ENCODE results near the gene RBKS.

The RBKS gene

DNA sequence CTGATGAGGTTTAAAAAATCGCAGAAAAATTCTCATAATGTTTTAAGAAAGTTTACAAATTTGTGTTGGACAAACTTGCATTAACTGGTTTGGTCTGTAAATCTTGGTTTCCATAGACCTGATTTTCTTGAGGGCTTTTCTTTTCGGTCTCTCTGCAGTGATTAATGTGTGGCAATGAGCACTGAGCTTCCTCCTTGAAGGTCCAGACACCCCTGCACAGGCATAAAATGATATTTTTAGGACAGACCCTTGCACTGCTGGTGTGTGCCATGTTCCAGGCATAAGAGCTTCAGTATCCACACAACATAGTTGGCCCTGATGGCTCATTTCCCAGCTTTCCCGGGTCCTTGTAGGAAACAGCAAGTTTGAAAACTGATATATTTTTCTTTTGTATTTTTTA is 85.0 kb downstream of the RBKS start:
- TF ChIP-seq, protein P1, sequence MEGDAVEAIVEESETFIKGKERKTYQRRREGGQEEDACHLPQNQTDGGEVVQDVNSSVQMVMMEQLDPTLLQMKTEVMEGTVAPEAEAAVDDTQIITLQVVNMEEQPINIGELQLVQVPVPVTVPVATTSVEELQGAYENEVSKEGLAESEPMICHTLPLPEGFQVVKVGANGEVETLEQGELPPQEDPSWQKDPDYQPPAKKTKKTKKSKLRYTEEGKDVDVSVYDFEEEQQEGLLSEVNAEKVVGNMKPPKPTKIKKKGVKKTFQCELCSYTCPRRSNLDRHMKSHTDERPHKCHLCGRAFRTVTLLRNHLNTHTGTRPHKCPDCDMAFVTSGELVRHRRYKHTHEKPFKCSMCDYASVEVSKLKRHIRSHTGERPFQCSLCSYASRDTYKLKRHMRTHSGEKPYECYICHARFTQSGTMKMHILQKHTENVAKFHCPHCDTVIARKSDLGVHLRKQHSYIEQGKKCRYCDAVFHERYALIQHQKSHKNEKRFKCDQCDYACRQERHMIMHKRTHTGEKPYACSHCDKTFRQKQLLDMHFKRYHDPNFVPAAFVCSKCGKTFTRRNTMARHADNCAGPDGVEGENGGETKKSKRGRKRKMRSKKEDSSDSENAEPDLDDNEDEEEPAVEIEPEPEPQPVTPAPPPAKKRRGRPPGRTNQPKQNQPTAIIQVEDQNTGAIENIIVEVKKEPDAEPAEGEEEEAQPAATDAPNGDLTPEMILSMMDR (IDR thresholded peaks at IDR 0.05; ENCODE audit: insufficient read depth, low read length) = no peak
- no peak for TF ChIP-seq POLR2AphosphoS5 (IDR thresholded peaks at IDR 0.05; ENCODE audit: low read depth)
- TF ChIP-seq, protein P2, sequence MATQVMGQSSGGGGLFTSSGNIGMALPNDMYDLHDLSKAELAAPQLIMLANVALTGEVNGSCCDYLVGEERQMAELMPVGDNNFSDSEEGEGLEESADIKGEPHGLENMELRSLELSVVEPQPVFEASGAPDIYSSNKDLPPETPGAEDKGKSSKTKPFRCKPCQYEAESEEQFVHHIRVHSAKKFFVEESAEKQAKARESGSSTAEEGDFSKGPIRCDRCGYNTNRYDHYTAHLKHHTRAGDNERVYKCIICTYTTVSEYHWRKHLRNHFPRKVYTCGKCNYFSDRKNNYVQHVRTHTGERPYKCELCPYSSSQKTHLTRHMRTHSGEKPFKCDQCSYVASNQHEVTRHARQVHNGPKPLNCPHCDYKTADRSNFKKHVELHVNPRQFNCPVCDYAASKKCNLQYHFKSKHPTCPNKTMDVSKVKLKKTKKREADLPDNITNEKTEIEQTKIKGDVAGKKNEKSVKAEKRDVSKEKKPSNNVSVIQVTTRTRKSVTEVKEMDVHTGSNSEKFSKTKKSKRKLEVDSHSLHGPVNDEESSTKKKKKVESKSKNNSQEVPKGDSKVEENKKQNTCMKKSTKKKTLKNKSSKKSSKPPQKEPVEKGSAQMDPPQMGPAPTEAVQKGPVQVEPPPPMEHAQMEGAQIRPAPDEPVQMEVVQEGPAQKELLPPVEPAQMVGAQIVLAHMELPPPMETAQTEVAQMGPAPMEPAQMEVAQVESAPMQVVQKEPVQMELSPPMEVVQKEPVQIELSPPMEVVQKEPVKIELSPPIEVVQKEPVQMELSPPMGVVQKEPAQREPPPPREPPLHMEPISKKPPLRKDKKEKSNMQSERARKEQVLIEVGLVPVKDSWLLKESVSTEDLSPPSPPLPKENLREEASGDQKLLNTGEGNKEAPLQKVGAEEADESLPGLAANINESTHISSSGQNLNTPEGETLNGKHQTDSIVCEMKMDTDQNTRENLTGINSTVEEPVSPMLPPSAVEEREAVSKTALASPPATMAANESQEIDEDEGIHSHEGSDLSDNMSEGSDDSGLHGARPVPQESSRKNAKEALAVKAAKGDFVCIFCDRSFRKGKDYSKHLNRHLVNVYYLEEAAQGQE (IDR thresholded peaks at IDR 0.05; ENCODE audit: insufficient replicate concordance, low read depth) = no peak
- TF ChIP-seq SPI1 (IDR thresholded peaks at IDR 0.05; ENCODE audit: borderline replicate concordance, low read depth) = no peak
- no peak for TF ChIP-seq GABPA (IDR thresholded peaks at IDR 0.05; ENCODE audit: low read depth)
- DNase-seq (ENCODE audit: low read depth in 1 of 2, low spot score in 1 of 2) = peak in 1 of 2 experiments; percentile 38
- H3K4me3 ChIP-seq (replicated peaks; ENCODE audit: insufficient read depth, low read length) = no peak overlapping the region
- H3K27me3 ChIP-seq (ENCODE audit: insufficient read depth, poor library complexity, severe bottlenecking) = no peaks in the 10 kb centered on the region
- H3K27ac ChIP-seq (replicated peaks) = no peak overlapping the region

DNA sequence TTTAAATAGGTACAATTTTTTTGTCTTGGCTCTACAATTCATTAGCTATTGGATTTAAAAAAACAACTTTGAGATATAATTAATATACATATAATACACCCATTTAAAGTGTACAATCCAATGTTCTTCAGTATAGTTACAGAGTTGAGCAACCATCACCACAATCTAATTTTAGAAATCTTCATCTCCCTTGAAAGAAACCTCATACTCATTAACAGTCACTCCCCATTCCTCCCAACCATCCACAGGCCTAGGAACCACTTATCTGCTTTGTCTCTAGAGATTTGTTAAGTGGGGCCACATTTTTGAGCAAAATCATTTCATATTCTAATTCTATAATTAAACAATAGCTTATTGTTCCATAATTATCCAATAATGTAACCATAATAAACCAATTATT is 86.0 kb downstream of the RBKS start:
- no peak overlapping the region for H3K27ac ChIP-seq (replicated peaks)
- H3K4me3 ChIP-seq (replicated peaks; ENCODE audit: insufficient read depth, low read length) = no peak overlapping the region
- peak; percentile 34 to 56 for DNase-seq (ENCODE audit: low read depth in 1 of 2, low spot score in 1 of 2)
- H3K27me3 ChIP-seq (ENCODE audit: insufficient read depth, poor library complexity, severe bottlenecking) = no peaks in the 10 kb centered on the region
- no peak for TF ChIP-seq SPI1 (IDR thresholded peaks at IDR 0.05; ENCODE audit: borderline replicate concordance, low read depth)
- TF ChIP-seq POLR2AphosphoS5 (IDR thresholded peaks at IDR 0.05; ENCODE audit: low read depth) = no peak
- TF ChIP-seq, protein P2 (IDR thresholded peaks at IDR 0.05; ENCODE audit: insufficient replicate concordance, low read depth) = no peak

DNA sequence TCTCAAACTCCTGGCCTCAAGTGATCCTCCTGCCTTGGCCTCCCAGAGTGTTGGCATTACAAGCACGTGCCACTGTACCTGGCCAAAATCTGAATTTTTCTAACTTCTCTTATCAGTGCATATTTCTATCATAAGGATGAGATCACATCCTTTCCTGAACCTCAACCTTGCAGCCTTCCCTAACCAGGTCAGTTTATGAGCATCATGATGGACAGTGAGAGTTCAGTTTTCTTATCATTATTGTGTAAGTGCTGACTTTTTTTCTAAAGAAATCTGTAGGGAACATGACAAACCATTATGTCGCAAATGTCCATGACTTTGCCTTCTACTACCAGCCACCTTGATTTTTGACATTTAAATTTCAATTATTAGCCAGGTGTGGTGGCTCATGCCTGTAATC is 87.1 kb downstream of the RBKS start:
- Histone ChIP-seq H3K4me3 (replicated peaks; ENCODE audit: insufficient read depth, low read length) (no peak overlapping the region), H3K27me3 (ENCODE audit: insufficient read depth, poor library complexity, severe bottlenecking) (no peaks in the 10 kb centered on the region), H3K27ac (replicated peaks) (no peak overlapping the region)
- TF ChIP-seq POLR2AphosphoS5 (IDR thresholded peaks at IDR 0.05; ENCODE audit: low read depth) (no peak), GABPA (IDR thresholded peaks at IDR 0.05; ENCODE audit: low read depth) (no peak), SPI1 (IDR thresholded peaks at IDR 0.05; ENCODE audit: borderline replicate concordance, low read depth) (no peak)
- TF ChIP-seq, protein P1 (IDR thresholded peaks at IDR 0.05; ENCODE audit: insufficient read depth, low read length) = no peak
- TF ChIP-seq, protein P2 (IDR thresholded peaks at IDR 0.05; ENCODE audit: insufficient replicate concordance, low read depth) = no peak
- DNase-seq (ENCODE audit: low read depth in 1 of 2, low spot score in 1 of 2) = peak in 1 of 2 experiments; percentile 31

All from HL-60 (cell line).